GM18526 (cell line): Measurements from ENCODE around the gene SPACA6.

Source experiments
- POLR2A ChIP-seq: IDR thresholded peaks from 3 replicates; pipeline ENCODE4 v1.6.1; 2011; ENCODE audit not compliant: insufficient read length; ENCODE audit errors: extremely low read depth

The SPACA6 gene

GRCh38 chr19:51712461-51713081 lies 19.4 kb downstream of the SPACA6 start:
- TF ChIP-seq POLR2A = no peak

GRCh38 chr19:51713319-51714285 lies 20.5 kb downstream of the SPACA6 start:
- no peak for TF ChIP-seq POLR2A

- no peak for TF ChIP-seq POLR2A
These were observed 21.7 kb downstream of the SPACA6 start for GRCh38 chr19:51714848-51715247.

- no peak for TF ChIP-seq POLR2A
These were observed 22.7 kb downstream of the SPACA6 start for GRCh38 chr19:51715850-51716249.

- TF ChIP-seq POLR2A = no peak
These were observed 23.8 kb downstream of the SPACA6 start for GRCh38 chr19:51716925-51717324.

- no peak for TF ChIP-seq POLR2A
These were observed 26.3 kb downstream of the SPACA6 start for GRCh38 chr19:51719251-51719988.

- no peak for TF ChIP-seq POLR2A
These were observed 28.8 kb downstream of the SPACA6 start for GRCh38 chr19:51721905-51722304.

- no peak for TF ChIP-seq POLR2A
These were observed 29.4 kb downstream of the SPACA6 start for GRCh38 chr19:51722492-51722891.

- no peak for TF ChIP-seq POLR2A
These were observed 31.4 kb downstream of the SPACA6 start for GRCh38 chr19:51724543-51724942.

GRCh38 chr19:51726049-51726448 lies 32.9 kb downstream of the SPACA6 start:
- no peak for TF ChIP-seq POLR2A

GRCh38 chr19:51727349-51727880 lies 34.3 kb downstream of the SPACA6 start:
- no peak for TF ChIP-seq POLR2A

- no peak for TF ChIP-seq POLR2A
These were observed 36.7 kb downstream of the SPACA6 start for GRCh38 chr19:51729781-51730180.

GRCh38 chr19:51733742-51734522 lies 40.8 kb downstream of the SPACA6 start:
- no peak for TF ChIP-seq POLR2A

GRCh38 chr19:51735759-51736449 lies 42.8 kb downstream of the SPACA6 start:
- TF ChIP-seq POLR2A = no peak
